ENCODE results near the gene EID2B. TPM values are rescaled to one million over a fixed set of nuclear protein-coding genes. Genes with fewer than 3 reads are reported as not detected.

The EID2B gene
- total and polyA plus RNA-seq, 9 of the 15 experiments (the other 6 are each of a cell fraction or from before 2014, with no cell fraction given), result 2.8 to 8.8 (median 4.8) TPM

GRCh38 chr19:39532233-39533002 is at the start of gene EID2B (continued):
- TF ChIP-seq THRA (IDR thresholded peaks at IDR 0.05), result no peak
- no peak for TF ChIP-seq ZNF133 (CRISPR knock-in tag; IDR thresholded peaks at IDR 0.05)
- TF ChIP-seq MAX (CRISPR knock-in tag; IDR thresholded peaks at IDR 0.05), result peak; percentile 52; the same call in 1 of the 2 replicates
- TF ChIP-seq MTA1 (IDR thresholded peaks at IDR 0.05; ENCODE audit: borderline replicate concordance), result no peak
- TF ChIP-seq ZFX (CRISPR knock-in tag; IDR thresholded peaks at IDR 0.05), result peak; percentile 97
- TF ChIP-seq, protein P1, sequence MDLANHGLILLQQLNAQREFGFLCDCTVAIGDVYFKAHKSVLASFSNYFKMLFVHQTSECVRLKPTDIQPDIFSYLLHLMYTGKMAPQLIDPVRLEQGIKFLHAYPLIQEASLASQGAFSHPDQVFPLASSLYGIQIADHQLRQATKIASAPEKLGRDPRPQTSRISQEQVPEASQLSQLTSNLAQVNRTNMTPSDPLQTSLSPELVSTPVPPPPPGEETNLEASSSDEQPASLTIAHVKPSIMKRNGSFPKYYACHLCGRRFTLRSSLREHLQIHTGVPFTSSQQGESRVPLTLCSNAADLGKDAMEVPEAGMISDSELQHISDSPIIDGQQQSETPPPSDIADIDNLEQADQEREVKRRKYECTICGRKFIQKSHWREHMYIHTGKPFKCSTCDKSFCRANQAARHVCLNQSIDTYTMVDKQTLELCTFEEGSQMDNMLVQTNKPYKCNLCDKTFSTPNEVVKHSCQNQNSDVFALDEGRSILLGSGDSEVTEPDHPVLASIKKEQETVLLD (IDR thresholded peaks at IDR 0.05), result peak; percentile 100
- TF ChIP-seq ELF2 (CRISPR knock-in tag; IDR thresholded peaks at IDR 0.05), result no peak
- TF ChIP-seq KAT7 (CRISPR knock-in tag; IDR thresholded peaks at IDR 0.05; ENCODE audit: borderline replicate concordance), result peak; percentile 60; the same call in 1 of the 2 replicates
- TF ChIP-seq CHD1 (IDR thresholded peaks at IDR 0.05; ENCODE audit: low read length), result peak; percentile 80
- 0 out of 2 replicates have a peak, but pooled peaks have one; percentile 24 for TF ChIP-seq GTF2E2 (tag; IDR thresholded peaks at IDR 0.05)
- peak; percentile 48 for TF ChIP-seq HMGN3 (IDR thresholded peaks at IDR 0.05; ENCODE audit: borderline replicate concordance, extremely low read depth, insufficient read length, low read depth, low read length)
- peak; percentile 85 for TF ChIP-seq ATF7 (IDR thresholded peaks at IDR 0.05)
- no peak for TF ChIP-seq ARHGAP35 (IDR thresholded peaks at IDR 0.05; ENCODE audit: partially characterized antibody)
- TF ChIP-seq ZNF175 (CRISPR knock-in tag; IDR thresholded peaks at IDR 0.05; ENCODE audit: low read depth), result no peak
- TF ChIP-seq JUND (IDR thresholded peaks at IDR 0.05; ENCODE audit: borderline replicate concordance, low read depth, low read length), result peak; percentile 66
- TF ChIP-seq JUND (tag; IDR thresholded peaks at IDR 0.05; ENCODE audit: borderline replicate concordance, low read depth, low read length), result no peak; the same call in 2 of the 3 replicates
- peak; percentile 12 for TF ChIP-seq CTCFL (IDR thresholded peaks at IDR 0.05; ENCODE audit: borderline replicate concordance, insufficient read depth, low read depth, low read length, poor library complexity, severe bottlenecking)
- peak in 1 of 2 experiments; percentile 62; a peak in 1 of 4 replicates for TF ChIP-seq SIN3A (IDR thresholded peaks at IDR 0.05; ENCODE audit: borderline replicate concordance in 2 of 2, control insufficient read depth in 1 of 2, low read depth in 2 of 2, low read length in 2 of 2)
- no peak for TF ChIP-seq ZNF280B (CRISPR knock-in tag; IDR thresholded peaks at IDR 0.05)
